GM21576 (cell line): Measurements from ENCODE around the gene LRFN4.

Source experiments
- ATAC-seq: cut with Tn5 transposase; IDR thresholded peaks from one replicate; pipeline ENCODE4 v1.9.1; 2021; ENCODE audit warnings: mild to moderate bottlenecking, moderate library complexity; ENCODE audit not compliant: unreplicated experiment

The LRFN4 gene

DNA sequence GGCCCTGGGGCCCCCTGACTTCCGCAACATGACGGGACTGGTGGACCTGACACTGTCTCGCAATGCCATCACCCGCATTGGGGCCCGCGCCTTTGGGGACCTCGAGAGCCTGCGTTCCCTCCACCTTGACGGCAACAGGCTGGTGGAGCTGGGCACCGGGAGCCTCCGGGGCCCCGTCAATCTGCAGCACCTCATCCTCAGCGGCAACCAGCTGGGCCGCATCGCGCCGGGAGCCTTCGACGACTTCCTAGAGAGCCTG, 992 bp downstream of the LRFN4 start:
- no peak for ATAC-seq

DNA sequence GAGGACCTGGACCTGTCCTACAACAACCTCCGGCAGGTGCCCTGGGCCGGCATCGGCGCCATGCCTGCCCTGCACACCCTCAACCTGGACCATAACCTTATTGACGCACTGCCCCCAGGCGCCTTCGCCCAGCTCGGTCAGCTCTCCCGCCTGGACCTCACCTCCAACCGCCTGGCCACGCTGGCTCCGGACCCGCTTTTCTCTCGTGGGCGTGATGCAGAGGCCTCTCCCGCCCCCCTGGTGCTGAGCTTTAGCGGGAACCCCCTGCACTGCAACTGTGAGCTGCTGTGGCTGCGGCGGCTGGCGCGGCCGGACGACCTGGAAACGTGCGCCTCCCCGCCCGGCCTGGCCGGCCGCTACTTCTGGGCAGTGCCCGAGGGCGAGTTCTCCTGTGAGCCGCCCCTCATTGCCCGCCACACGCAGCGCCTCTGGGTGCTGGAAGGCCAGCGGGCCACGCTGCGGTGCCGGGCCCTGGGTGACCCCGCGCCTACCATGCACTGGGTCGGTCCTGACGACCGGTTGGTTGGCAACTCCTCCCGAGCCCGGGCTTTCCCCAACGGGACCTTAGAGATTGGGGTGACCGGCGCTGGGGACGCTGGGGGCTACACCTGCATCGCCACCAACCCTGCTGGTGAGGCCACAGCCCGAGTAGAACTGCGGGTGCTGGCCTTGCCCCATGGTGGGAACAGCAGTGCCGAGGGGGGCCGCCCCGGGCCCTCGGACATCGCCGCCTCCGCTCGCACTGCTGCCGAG, 1.5 kb downstream of the LRFN4 start:
- no peak for ATAC-seq

DNA sequence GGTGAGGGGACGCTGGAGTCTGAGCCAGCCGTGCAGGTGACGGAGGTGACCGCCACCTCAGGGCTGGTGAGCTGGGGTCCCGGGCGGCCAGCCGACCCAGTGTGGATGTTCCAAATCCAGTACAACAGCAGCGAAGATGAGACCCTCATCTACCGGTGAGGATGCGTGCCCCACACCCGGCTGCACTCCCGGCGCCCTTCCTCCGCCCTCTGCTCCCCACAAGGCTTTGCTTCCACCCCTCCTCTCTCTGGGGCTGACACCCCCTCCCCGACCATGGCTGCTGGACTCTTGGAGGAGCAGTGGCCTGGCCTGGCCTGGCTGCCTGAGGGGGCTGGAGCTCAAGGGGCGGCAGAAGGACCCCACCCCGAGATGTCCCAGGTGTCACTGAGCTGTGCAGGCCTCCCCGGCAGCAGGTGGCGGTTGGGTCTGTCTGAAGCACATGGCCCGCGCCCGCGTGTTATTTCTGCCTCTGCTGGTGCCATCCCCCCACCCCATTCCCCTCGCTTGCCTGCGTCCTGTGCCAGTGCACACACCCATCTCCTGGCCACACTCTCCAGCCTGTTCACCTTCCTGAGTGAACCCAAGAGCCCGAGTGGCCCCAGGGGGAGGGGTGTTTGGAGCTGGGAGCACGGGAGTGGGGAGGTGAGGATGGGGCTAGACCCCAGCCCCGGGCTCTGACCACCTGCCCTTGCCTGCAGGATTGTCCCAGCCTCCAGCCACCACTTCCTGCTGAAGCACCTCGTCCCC, 2.2 kb downstream of the LRFN4 start:
- no peak for ATAC-seq

DNA sequence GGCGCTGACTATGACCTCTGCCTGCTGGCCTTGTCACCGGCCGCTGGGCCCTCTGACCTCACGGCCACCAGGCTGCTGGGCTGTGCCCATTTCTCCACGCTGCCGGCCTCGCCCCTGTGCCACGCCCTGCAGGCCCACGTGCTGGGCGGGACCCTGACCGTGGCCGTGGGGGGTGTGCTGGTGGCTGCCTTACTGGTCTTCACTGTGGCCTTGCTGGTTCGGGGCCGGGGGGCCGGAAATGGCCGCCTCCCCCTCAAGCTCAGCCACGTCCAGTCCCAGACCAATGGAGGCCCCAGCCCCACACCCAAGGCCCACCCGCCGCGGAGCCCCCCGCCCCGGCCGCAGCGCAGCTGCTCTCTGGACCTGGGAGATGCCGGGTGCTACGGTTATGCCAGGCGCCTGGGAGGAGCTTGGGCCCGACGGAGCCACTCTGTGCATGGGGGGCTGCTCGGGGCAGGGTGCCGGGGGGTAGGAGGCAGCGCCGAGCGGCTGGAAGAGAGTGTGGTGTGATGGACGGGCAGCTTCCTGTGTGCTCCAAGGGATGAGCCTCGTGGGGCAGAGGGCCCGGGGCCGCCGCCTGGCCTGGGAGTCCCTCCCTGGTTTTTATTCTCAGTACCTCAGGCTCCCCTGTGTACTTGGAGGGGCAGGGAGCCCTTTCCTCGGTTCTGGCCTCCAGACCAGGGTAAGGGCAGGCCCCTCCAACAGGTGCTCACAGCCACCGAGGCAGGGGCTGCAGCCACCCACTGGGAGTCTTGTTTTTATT, 3.0 kb downstream of the LRFN4 start:
- no peak for ATAC-seq

- ATAC-seq, result no peak
Measured at GRCh38 chr11:66860449-66860831, 3.6 kb downstream of the LRFN4 start.

- no peak for ATAC-seq
Measured at GRCh38 chr11:66861038-66861773, 4.3 kb downstream of the LRFN4 start.

DNA sequence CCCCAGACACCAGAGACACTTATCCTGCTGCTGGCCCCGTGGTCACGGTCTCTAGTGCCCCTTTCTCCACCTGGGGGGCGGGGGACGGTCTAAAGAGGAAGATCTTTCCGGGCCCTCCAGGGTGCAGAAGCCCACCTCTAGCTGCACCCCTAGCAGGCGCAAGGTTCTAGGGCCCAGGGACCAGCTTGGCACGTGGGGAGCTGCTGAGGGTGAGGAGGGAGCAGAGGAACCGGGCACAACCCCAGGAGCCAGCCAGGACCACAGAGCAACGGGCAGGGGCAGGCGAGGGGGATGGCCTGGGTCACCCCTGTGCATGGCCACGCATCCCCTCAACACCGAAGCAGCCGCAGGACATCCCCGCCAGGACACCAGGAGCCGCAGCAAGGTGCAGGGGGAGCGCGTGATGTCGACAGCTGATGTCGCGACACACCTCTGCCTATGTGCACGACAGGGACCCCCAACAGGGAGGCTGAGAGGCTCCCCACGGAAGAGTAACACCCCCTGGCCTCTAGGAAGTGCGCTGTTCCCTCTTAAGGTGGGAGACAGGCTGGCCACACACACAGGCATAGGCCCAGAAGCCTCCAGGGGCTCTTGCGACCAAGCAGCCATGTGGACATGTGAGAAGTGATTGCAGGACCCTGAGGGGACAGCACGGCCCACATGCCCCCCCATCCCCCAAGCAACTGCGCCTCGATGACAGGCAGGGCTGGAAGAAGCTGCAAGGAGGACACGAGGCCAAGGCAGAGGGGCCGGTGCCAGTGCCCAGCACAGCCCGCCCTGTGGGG, 5.1 kb downstream of the LRFN4 start:
- no peak for ATAC-seq

DNA sequence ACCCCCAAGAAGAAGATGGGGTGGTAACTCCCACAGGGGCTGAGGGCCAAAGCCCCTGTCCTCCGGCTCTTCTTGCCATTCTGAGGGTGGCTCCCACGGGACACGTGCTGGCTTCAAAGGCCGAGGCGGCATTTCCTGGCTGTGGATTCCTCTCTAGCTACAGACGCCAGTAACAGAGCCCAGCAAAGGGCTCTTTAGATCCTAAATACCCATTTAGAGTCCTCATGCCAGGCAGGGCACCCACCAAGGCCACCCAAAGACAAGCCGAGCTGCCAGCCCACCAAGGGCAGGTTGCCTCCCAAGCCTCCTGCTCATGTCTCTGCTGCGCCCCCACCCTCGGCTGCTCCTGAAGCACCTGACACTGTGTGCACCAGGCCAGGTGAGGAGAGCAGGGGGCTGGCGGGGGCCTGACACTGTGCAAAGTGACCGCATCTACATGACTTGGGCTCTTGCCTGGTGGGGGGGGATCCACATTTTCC, 5.7 kb downstream of the LRFN4 start:
- ATAC-seq, result no peak

GRCh38 chr11:66863428-66864125, 6.7 kb downstream of the LRFN4 start:
- no peak for ATAC-seq

DNA sequence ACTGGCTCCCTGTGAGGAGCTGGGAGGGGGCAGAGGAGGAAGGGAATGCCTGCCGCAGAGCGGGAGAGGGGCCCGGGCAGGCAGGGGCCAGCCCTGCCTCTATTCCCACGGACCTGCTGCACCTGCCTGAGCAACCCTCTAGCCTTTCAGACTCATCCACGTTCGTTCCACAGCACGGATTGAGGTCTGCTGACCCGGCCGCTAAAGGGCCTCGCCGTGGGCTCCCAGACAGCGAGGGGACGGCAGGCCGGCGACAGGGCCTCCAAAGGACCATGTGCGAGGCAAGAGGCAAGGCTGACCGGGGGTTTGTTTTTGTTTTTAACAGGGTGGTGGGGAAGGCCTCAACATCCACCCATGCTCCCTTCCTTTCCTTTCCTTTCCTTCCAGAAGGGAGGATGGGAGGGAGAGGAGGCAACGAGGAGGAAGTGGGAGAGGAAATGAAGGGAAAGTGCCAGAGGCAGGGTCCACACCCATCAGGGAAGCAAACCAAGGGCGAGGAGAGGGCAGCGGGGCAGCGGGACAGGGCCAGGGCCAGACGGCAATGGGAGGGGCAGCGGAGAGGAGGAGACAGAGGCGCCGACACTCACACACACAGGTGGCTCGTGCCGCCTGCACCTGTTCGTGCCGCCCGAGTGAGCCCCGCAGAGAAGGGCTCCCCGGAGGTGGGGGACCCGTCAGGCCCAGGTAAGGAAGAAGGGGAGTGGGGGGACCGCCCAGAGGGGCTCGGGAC, 7.5 kb downstream of the LRFN4 start:
- no peak for ATAC-seq

- no peak for ATAC-seq
Measured at GRCh38 chr11:66864924-66865697, 8.2 kb downstream of the LRFN4 start.

GRCh38 chr11:66866007-66866406, 9.1 kb downstream of the LRFN4 start:
- no peak for ATAC-seq

- no peak for ATAC-seq
Measured at GRCh38 chr11:66866511-66866986, 9.7 kb downstream of the LRFN4 start.

DNA sequence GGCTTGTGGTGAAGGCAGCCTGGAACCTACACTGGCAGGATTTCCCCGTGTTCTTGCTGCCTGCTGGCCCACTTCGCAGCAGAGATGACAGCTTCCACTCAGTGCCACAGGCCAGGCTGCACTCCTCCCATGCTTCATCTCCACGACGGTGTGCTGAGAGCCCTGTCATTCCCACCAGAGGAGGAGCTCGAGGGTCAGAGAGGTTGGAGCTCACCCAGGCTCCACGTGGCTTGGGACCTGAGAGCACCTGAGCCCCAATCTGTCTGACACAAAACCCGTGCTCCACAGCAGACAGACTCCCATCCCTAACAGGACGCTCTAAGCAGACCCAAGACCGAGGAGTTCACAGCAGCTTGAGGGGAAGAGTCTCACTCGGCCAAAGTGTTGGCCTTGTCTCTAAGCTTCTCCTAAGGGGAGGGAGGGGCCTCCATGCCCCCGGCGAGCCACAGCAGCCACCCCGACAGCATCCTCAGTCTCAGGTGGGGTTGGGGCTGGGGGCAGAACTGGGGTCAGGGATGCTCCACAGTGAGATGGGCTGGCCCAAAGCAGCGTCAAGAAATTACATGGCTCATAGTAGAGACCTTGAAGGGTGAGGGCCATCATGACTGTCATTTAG, 10.7 kb downstream of the LRFN4 start:
- ATAC-seq, result no peak

- peak; percentile 12 for ATAC-seq
Measured at GRCh38 chr11:66868082-66868725, 11.3 kb downstream of the LRFN4 start.

GRCh38 chr11:66868726-66869566, 12.1 kb downstream of the LRFN4 start:
- peak; percentile 77 for ATAC-seq

GRCh38 chr11:66869567-66869870, 12.7 kb downstream of the LRFN4 start:
- no peak for ATAC-seq
